CD14-positive monocyte (primary cell): ENCODE results near the gene DNAAF9. TPM values are rescaled to one million over a fixed set of nuclear protein-coding genes. Genes with fewer than 3 reads are reported as not detected.

Experiments used
- DNase-seq, 3 donors: peaks; one replicate each; pipeline ENCODE4 v3.0.0-alpha.2; 2011 to 2022
- H2AFZ ChIP-seq: 2 replicates; pipeline ENCODE4 v1.6.0; 2012; ENCODE audit warnings: mild to moderate bottlenecking, low read depth, low read length, inconsistent platforms; ENCODE audit not compliant: insufficient read depth, poor library complexity, severe bottlenecking
- H3K27ac ChIP-seq, 2 donors: 1 replicate in 1 of 2; 2 replicates in 1 of 2; pipeline ENCODE4 v1.5.1; 2012 to 2013; ENCODE audit warnings: low read length in 2 of 2, control low read depth in 1 of 2, inconsistent platforms in 1 of 2, low read depth in 1 of 2, mild to moderate bottlenecking in 1 of 2
- H3K27me3 ChIP-seq, 2 donors: one replicate each; pipeline versions ENCODE4 v1.6.0 to v1.6.1; 2011 to 2013; ENCODE audit warnings: low read length in 2 of 2; ENCODE audit not compliant: control insufficient read depth in 2 of 2, insufficient read depth in 2 of 2
- H3K36me3 ChIP-seq, 2 donors: replicated peaks in 1 of 2; 1 replicate in 1 of 2; 2 replicates in 1 of 2; pipeline versions ENCODE4 v1.5.1 to v1.6.1; 2012 to 2013; ENCODE audit warnings: low read length in 2 of 2, control low read depth in 1 of 2, inconsistent platforms in 1 of 2, mild to moderate bottlenecking in 1 of 2; ENCODE audit not compliant: insufficient read depth in 2 of 2, control insufficient read depth in 1 of 2
- H3K4me1 ChIP-seq, 2 donors: 1 replicate in 1 of 2; 2 replicates in 1 of 2; pipeline versions ENCODE4 v1.5.1 to v1.6.1; 2012 to 2013; ENCODE audit warnings: low read length in 2 of 2, control low read depth in 1 of 2, inconsistent platforms in 1 of 2, mild to moderate bottlenecking in 1 of 2, moderate library complexity in 1 of 2; ENCODE audit not compliant: insufficient read depth in 2 of 2, control insufficient read depth in 1 of 2
- H3K4me2 ChIP-seq: replicated peaks from 2 replicates; pipeline ENCODE3; 2012; ENCODE audit warnings: low read length, moderate library complexity, mild to moderate bottlenecking; ENCODE audit not compliant: poor library complexity, severe bottlenecking; ENCODE audit errors: extremely low read depth
- H3K4me3 ChIP-seq, 3 experiments: fragments of 200-600 bp in 1 of 3; sonication (generic) in 1 of 3; replicated peaks in 1 of 3; 1 replicate in 2 of 3; 2 replicates in 1 of 3; pipeline ENCODE4 v1.5.1; 2011 to 2013; ENCODE audit warnings: low read length in 3 of 3, mild to moderate bottlenecking in 3 of 3, control low read depth in 2 of 3, low read depth in 2 of 3, inconsistent platforms in 1 of 3, moderate library complexity in 1 of 3
- H3K79me2 ChIP-seq: 2 replicates; pipeline ENCODE4 v1.6.0; 2012; ENCODE audit warnings: mild to moderate bottlenecking, control low read depth, inconsistent platforms, low read length, moderate library complexity; ENCODE audit not compliant: insufficient read depth
- H3K9ac ChIP-seq: 2 replicates; pipeline ENCODE4 v1.6.0; 2017; ENCODE audit warnings: low read length, mild to moderate bottlenecking; ENCODE audit not compliant: insufficient read depth, poor library complexity, severe bottlenecking
- H3K9me3 ChIP-seq, 2 donors: replicated peaks in 1 of 2; 1 replicate in 1 of 2; 2 replicates in 1 of 2; pipeline versions ENCODE4 v1.5.1 to v1.6.1; 2012 to 2013; ENCODE audit warnings: low read length in 2 of 2, control low read depth in 1 of 2; ENCODE audit not compliant: control insufficient read depth in 1 of 2, insufficient read depth in 1 of 2
- H4K20me1 ChIP-seq: 2 replicates; pipeline ENCODE4 v1.6.0; 2012; ENCODE audit warnings: mild to moderate bottlenecking, low read length, control low read depth, moderate library complexity; ENCODE audit not compliant: insufficient read depth
- H3K27ac Mint-ChIP-seq, 7 donors: one replicate each; pipeline ENCODE4 v1.8.0; 2020; ENCODE audit warnings: mild to moderate bottlenecking in 7 of 7, mixed read lengths in 7 of 7, moderate library complexity in 6 of 7, inconsistent platforms in 2 of 7
- H3K27me3 Mint-ChIP-seq, 3 donors: one replicate each; pipeline ENCODE4 v1.8.0; 2021 to 2022; ENCODE audit warnings: low read depth in 3 of 3, mild to moderate bottlenecking in 3 of 3, mixed read lengths in 3 of 3, moderate library complexity in 3 of 3, inconsistent platforms in 1 of 3
- H3K36me3 Mint-ChIP-seq, 2 donors: one replicate each; pipeline ENCODE4 v1.8.0; 2020; ENCODE audit warnings: mixed read lengths in 2 of 2, inconsistent platforms in 1 of 2, mild to moderate bottlenecking in 1 of 2
- H3K4me1 Mint-ChIP-seq: one replicate; pipeline ENCODE4 v1.8.0; 2020; ENCODE audit warnings: mild to moderate bottlenecking, mixed read lengths
- H3K4me3 Mint-ChIP-seq, 2 donors: one replicate each; pipeline ENCODE4 v1.8.0; 2020; ENCODE audit warnings: mild to moderate bottlenecking in 2 of 2, mixed read lengths in 2 of 2, moderate library complexity in 1 of 2
- H3K9me3 Mint-ChIP-seq, 7 donors: one replicate each; pipeline ENCODE4 v1.8.0; 2020 to 2022; ENCODE audit warnings: mixed read lengths in 7 of 7, mild to moderate bottlenecking in 6 of 7, moderate library complexity in 6 of 7, inconsistent platforms in 2 of 7
- WGBS: methylation state at CpG from one replicate; pipeline ENCODE4 v1.1.5; 2013; ENCODE audit warnings: missing lambda C conversion rate; ENCODE audit not compliant: insufficient coverage; 5-methylcytosine and 5-hydroxymethylcytosine counted together
- intact Hi-C, 2 donors: fragments of 100-400 bp; cut with micrococcal nuclease; formaldehyde crosslinking; loops; one replicate each; pipeline versions ENCODE4 v1.15.0 to v1.15.1; 2023
- polyA plus RNA-seq, 3 donors: library from polyadenylated mRNA; depleted of rRNA in 1 of 3; unstranded in 2 of 3; stranded (reverse) in 1 of 3; fragments of 300-500 nt in 2 of 3; fragments of >200 nt in 1 of 3; fragmentation: Illumina TruSeq in 2 of 3; gene quantifications; 1 replicate in 2 of 3; 2 replicates in 1 of 3; pipeline ENCODE4 v1.2.3, GENCODE V29; 2012 to 2021
- TF ChIP-seq, protein P1 (sequence below): fragments of 200-600 bp; IDR thresholded peaks from one replicate; pipeline ENCODE4 v1.8.0; 2022; ENCODE audit warnings: antibody characterized with exemption, mild to moderate bottlenecking

DNAAF9 gene
- polyA plus RNA-seq, 3 donors: 0.53 to 10.8 (median 1.2) TPM

DNA sequence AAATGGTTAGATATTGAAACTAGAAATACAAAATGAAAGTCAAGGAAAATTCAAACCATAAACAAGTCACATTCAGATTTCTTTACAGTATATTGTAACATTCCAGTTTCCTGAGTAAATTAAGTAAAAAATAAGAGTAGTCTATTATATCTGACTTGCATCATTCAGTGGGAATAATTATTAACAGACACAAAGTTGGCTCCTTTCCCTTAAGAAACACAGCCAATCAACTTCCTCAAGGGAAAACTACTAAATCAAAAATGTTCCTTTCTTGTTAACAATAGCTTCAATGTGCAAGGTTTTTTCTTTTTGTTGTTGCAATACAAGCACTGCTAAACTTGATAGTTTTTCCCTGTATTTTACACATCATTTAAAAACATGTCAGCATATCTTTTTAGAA is 33.2 kb downstream of the DNAAF9 start:
- Histone ChIP-seq H3K4me2 (no peak overlapping the region), H2AFZ (no peak overlapping the region), H3K4me1 (peaks cover 19 to 23% of the 10 kb centered on the region in 2 donors), H3K9me3 (no peaks in the 10 kb centered on the region), H4K20me1 (no peaks in the 10 kb centered on the region), H3K27me3 (no peaks in the 10 kb centered on the region), H3K9ac (no peak overlapping the region), H3K36me3 (peaks cover 61 to 87% of the 10 kb centered on the region in 2 donors), H3K4me3 (no peak overlapping the region), H3K27ac (no peak overlapping the region), H3K79me2 (no peaks in the 10 kb centered on the region)
- no peaks in the 10 kb centered on the region for H3K27me3 Mint-ChIP-seq
- peaks cover 80 to 91% of the 10 kb centered on the region in 2 donors for H3K36me3 Mint-ChIP-seq
- no peak overlapping the region for H3K4me3 Mint-ChIP-seq
- TF ChIP-seq, protein P1, sequence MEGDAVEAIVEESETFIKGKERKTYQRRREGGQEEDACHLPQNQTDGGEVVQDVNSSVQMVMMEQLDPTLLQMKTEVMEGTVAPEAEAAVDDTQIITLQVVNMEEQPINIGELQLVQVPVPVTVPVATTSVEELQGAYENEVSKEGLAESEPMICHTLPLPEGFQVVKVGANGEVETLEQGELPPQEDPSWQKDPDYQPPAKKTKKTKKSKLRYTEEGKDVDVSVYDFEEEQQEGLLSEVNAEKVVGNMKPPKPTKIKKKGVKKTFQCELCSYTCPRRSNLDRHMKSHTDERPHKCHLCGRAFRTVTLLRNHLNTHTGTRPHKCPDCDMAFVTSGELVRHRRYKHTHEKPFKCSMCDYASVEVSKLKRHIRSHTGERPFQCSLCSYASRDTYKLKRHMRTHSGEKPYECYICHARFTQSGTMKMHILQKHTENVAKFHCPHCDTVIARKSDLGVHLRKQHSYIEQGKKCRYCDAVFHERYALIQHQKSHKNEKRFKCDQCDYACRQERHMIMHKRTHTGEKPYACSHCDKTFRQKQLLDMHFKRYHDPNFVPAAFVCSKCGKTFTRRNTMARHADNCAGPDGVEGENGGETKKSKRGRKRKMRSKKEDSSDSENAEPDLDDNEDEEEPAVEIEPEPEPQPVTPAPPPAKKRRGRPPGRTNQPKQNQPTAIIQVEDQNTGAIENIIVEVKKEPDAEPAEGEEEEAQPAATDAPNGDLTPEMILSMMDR: no peak
- no peaks in the 10 kb centered on the region for H3K9me3 Mint-ChIP-seq
- no peak for DNase-seq
- intact Hi-C loops: no loop called here
- H3K27ac Mint-ChIP-seq: no peak overlapping the region
- H3K4me1 Mint-ChIP-seq: peaks cover 21% of the 10 kb centered on the region

DNA sequence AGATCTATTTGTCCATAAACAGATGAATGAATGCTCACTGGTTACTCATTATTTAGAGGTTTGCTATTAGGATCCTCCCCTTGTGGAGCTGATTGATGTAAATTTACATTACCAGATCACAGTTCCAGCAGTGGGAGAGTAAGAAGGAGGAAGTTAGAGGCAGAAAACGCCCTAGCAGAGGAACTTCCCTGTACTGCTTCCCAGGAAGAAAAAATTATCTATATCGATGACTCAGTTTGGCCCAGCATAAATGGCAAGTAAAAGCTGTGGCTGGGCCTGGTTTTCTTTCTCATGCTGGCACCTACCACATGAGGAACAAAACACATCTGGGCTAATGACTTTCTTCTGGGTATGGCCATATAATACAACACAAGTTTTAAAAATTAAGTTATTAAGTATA is 35.7 kb downstream of the DNAAF9 start:
- Histone ChIP-seq H3K79me2 (no peaks in the 10 kb centered on the region), H3K4me2 (no peak overlapping the region), H3K9me3 (no peaks in the 10 kb centered on the region), H3K9ac (no peak overlapping the region), H3K4me3 (no peak overlapping the region), H3K4me1 (peaks cover 9 to 14% of the 10 kb centered on the region in 2 donors), H4K20me1 (no peaks in the 10 kb centered on the region), H3K36me3 (peaks cover 53 to 84% of the 10 kb centered on the region in 2 donors), H2AFZ (no peak overlapping the region), H3K27me3 (no peaks in the 10 kb centered on the region), H3K27ac (peak overlapping the region; percentile 26 to 29)
- H3K27me3 Mint-ChIP-seq: no peaks in the 10 kb centered on the region
- peaks cover 12% of the 10 kb centered on the region for H3K4me1 Mint-ChIP-seq
- 33% methylated on average over 1 of the region's 2 CpGs for whole genome bisulfite sequencing
- H3K9me3 Mint-ChIP-seq: no peaks in the 10 kb centered on the region
- H3K36me3 Mint-ChIP-seq: peaks cover 73 to 90% of the 10 kb centered on the region in 2 donors
- H3K4me3 Mint-ChIP-seq: no peak overlapping the region
- intact Hi-C loops: no loop called here
- peak; percentile 44 to 73 (median 56) for DNase-seq
- H3K27ac Mint-ChIP-seq: peak overlapping the region in 5 of 7 donors; percentile 69 to 88 (median 78)
- TF ChIP-seq, protein P1: no peak
